AG20443 (cell line): ENCODE results near the gene APLP1.
"Not testable (repeated sequence)": the region's sequence is repeated elsewhere in the genome, so short reads cannot be mapped to it uniquely, and the experiment has no call there.

Experiments used
- DNase-seq: peaks from one replicate; pipeline ENCODE4 v3.0.0; 2012; ENCODE audit warnings: low spot score, mixed read lengths

APLP1 gene

GRCh38 chr19:35882114-35882832 is 13.9 kb downstream of the APLP1 start:
- peak; percentile 69 for DNase-seq

GRCh38 chr19:35883882-35884281 is 15.5 kb downstream of the APLP1 start:
- no peak for DNase-seq

- DNase-seq: no peak
Measured at GRCh38 chr19:35885225-35885738, 16.9 kb downstream of the APLP1 start.

GRCh38 chr19:35885904-35886303 is 17.5 kb downstream of the APLP1 start:
- DNase-seq: no peak

- no peak for DNase-seq
Measured at GRCh38 chr19:35887197-35887596, 18.8 kb downstream of the APLP1 start.

GRCh38 chr19:35888398-35888797 is 20.0 kb downstream of the APLP1 start:
- no peak for DNase-seq

- DNase-seq: no peak
Measured at GRCh38 chr19:35889370-35890112, 21.2 kb downstream of the APLP1 start.

GRCh38 chr19:35890113-35890650 is 21.8 kb downstream of the APLP1 start:
- DNase-seq: no peak

GRCh38 chr19:35891819-35892218 is 23.4 kb downstream of the APLP1 start:
- DNase-seq: not testable (repeated sequence)

- DNase-seq: no peak
Measured at GRCh38 chr19:35894342-35894741, 26.0 kb downstream of the APLP1 start.

- DNase-seq: no peak
Measured at GRCh38 chr19:35895911-35896642, 27.7 kb downstream of the APLP1 start.

GRCh38 chr19:35896643-35897040 is 28.3 kb downstream of the APLP1 start:
- no peak for DNase-seq

- DNase-seq: no peak
Measured at GRCh38 chr19:35897706-35898451, 29.5 kb downstream of the APLP1 start.

GRCh38 chr19:35898499-35898809 is 30.1 kb downstream of the APLP1 start:
- no peak for DNase-seq

- DNase-seq: peak; percentile 92
Measured at GRCh38 chr19:35899547-35900214, 31.3 kb downstream of the APLP1 start.

GRCh38 chr19:35901055-35901644 is 32.8 kb downstream of the APLP1 start:
- peak; percentile 77 for DNase-seq

- DNase-seq: peak; percentile 69
Measured at GRCh38 chr19:35901854-35902661, 33.7 kb downstream of the APLP1 start, which contains the start of gene HCST. Gene HCST (plus strand): TSS chr19:35902529. CDS start chr19:35902594, 65 bp downstream.

- no peak for DNase-seq
Measured at GRCh38 chr19:35902870-35903475, 34.6 kb downstream of the APLP1 start.

- DNase-seq: peak; percentile 77
Measured at GRCh38 chr19:35903550-35904179, 35.3 kb downstream of the APLP1 start.
